HG03045 (cell line): Measurements from ENCODE around the gene DNAJB2.
"Not testable (repeated sequence)": the region's sequence is repeated elsewhere in the genome, so short reads cannot be mapped to it uniquely, and the experiment has no call there.

ENCODE experiments used
- ATAC-seq: cut with Tn5 transposase; IDR thresholded peaks from one replicate; pipeline ENCODE4 v1.9.1; 2021; ENCODE audit warnings: mild to moderate bottlenecking, moderate library complexity; ENCODE audit not compliant: unreplicated experiment

DNAJB2 gene

GRCh38 chr2:219284501-219285372 lies 5.6 kb downstream of the DNAJB2 start:
- ATAC-seq: no peak

GRCh38 chr2:219285373-219285735 lies 6.2 kb downstream of the DNAJB2 start:
- no peak for ATAC-seq

- ATAC-seq: no peak
Measured at GRCh38 chr2:219285894-219286425, 6.8 kb downstream of the DNAJB2 start.

DNA sequence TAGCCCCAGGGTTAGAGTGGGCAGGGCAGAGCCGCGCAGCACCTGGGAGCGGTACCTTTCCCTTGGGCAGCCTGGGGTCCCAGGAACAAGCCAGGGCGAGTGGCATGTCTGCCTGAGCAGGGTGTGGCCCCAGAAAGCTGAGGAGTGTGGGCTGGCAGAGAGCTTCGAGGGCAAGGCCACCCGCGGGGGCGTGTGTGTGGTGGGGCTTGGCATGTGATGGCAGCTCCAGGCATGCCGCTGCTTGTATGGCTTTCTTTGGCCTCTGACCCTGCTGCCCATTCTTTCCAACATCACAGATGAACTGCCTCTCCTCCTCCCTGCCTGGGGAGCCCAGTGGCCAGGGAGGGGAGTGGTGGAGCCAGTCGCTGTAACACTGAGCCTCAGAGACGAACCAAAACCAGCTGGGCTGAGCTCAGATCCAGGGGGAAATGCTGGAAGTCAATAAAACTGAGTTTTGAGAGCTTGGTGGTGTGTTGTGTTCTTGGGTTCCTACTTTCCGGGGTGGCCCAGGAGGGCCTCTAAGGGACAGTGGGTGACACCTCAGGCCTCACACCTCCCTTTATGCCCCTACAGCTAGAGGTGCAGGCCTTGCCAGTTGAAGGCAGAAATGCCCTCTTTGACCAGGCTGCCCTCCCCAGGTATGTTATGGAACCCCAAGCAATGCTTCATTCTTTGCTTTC lies 7.4 kb downstream of the DNAJB2 start:
- ATAC-seq: no peak

DNA sequence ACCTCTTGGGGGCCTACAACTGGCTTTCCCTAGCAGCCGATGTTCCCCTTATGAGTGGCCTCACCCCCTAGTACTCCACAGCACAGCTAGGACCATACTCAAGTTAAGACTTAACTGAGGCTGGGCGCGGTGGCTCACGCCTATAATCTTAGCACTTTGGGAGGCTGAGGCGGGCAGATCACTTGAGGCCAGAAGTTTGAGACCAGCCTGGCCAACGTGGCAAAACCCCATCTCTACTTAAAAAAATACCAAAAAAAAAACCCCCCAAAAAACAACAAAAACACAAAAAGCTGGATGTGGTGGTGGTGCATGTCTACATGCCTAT lies 7.9 kb downstream of the DNAJB2 start:
- ATAC-seq: not testable (repeated sequence)

DNA sequence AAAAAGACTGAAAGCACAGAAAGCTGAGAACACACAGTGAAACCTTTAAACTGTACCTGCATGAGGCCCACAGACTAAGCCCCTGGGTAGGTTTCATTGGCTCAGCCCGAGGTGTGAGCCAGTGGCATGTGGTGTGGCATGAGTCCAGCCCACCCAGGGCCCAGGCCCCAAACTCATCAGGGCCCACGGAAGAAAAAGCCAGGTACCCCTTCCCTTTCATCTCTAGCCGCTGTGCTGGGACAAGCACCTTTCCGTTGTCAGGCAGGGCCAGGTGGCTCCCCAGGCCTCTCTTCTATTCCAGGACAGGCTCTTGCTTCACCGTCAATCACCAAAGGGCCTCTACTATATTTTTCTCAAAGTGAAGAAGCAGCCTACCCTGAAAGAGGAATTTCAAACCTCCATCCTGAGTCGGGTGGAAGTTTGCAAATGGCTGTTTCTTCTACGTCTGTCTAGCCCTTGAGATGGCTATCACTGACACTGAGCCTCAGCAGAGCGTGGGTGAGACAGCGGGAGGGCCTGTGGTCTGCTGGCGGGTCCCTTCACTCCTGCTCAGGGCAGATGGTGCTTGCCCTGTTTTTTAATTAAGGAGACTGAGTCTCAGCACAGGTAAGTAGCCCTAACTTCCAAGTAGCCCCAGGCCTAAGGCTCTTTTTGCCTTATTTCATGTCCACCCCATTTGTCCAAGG lies 8.6 kb downstream of the DNAJB2 start:
- no peak for ATAC-seq

DNA sequence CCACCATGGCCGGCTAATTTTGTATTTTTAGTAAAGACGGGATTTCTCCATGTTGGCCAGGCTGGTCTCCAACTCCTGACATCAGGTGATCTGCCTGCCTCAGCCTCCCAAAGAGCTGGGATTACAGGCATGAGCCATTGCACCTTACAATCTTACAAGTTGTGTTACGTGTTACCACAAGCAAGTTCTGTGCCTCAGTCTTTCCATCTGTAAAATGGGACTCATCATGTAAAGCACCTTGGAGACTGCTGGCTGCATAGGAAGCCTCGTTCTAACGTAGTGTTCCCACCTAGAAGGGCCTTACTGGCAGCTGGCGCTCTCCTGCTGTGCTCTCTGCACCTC lies 10.0 kb downstream of the DNAJB2 start:
- no peak for ATAC-seq

GRCh38 chr2:219289537-219290361 lies 10.6 kb downstream of the DNAJB2 start:
- no peak for ATAC-seq

DNA sequence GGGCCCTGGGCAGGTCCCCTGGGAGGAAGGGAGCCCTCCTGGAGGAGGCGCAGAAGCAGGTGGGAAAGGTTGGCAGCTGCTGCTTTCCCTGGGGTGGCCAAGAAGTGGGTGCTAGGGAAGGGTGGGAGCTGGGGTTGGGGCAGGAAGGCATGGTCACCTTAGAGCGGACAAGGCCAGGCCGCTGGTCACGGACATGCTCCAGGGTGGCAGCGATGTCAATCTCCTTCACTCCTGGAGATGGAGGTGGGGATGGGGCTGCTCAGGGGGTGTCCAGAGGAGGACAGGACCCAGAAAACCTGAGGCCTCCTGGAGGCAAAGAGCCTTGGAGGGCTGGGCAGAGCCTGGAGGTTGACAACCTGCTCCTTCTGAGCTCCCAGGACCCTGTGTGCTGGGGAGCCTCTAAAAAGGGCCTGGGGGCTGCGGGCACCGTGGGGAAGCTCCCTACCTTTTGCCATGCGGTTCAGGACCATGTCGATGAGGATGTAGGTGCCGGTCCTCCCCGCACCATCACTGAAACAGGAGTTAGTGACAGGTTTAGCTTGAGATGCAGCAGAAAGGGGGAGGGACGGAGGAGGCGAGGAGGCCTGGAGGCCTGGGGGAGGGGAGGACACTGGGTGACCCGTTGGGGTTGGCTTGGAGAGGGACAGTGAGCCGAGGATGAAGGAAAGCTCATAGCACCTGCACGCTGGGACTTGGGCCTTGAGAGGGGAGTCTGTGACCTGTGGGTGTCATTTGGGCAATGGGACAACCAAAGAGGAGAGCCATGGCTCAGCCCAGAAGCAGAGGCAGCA lies 11.4 kb downstream of the DNAJB2 start:
- ATAC-seq: no peak

DNA sequence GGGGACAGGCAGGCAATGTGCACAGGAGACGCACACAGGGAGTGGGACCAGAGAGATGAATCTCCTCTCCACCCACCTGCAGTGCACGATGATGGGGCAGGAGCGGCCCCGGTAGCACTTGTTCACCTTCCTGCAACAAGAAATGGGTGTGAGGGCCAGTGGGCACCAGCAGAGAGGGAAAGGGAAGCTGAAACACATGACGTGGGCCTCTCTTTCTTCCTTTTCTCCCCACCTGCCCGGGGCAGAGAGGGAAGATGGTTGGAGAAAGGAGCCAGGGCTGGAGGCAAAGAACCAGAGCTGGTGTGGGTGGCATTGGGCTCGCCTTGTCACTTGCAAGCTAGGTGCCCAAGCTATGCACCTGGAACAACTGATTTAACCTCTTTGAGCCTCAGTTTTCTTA lies 12.2 kb downstream of the DNAJB2 start:
- ATAC-seq: no peak

DNA sequence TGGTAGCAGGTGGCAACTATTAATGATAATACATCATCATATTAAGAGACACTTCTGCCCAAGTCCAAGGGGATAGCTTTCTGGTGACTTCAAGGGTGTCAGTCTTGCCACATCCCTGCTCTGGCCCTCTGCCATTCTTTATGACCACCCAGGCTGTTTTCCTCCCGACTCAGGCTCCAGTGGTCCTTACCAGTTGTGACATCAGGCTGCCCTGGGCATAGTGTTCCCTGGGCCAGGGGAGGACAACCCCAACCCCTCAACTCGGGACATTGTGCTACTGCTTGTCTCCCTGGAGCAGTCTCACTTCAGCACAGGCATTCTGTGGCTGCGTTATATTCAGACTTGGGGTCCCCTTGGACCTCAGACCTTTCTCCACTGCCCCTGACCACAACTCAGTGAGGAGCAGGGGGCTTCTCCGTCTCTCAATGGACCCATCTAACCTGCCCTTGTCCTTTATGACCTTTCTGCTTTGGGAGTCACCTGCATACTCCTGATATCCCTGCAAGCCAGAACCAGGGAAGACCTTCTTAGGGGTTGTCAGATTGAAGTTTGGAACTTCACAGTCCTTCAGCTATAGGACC lies 12.8 kb downstream of the DNAJB2 start:
- no peak for ATAC-seq

- ATAC-seq: no peak
Measured at GRCh38 chr2:219292616-219293015, 13.4 kb downstream of the DNAJB2 start.

- no peak for ATAC-seq
Measured at GRCh38 chr2:219293736-219294231, 14.6 kb downstream of the DNAJB2 start.

DNA sequence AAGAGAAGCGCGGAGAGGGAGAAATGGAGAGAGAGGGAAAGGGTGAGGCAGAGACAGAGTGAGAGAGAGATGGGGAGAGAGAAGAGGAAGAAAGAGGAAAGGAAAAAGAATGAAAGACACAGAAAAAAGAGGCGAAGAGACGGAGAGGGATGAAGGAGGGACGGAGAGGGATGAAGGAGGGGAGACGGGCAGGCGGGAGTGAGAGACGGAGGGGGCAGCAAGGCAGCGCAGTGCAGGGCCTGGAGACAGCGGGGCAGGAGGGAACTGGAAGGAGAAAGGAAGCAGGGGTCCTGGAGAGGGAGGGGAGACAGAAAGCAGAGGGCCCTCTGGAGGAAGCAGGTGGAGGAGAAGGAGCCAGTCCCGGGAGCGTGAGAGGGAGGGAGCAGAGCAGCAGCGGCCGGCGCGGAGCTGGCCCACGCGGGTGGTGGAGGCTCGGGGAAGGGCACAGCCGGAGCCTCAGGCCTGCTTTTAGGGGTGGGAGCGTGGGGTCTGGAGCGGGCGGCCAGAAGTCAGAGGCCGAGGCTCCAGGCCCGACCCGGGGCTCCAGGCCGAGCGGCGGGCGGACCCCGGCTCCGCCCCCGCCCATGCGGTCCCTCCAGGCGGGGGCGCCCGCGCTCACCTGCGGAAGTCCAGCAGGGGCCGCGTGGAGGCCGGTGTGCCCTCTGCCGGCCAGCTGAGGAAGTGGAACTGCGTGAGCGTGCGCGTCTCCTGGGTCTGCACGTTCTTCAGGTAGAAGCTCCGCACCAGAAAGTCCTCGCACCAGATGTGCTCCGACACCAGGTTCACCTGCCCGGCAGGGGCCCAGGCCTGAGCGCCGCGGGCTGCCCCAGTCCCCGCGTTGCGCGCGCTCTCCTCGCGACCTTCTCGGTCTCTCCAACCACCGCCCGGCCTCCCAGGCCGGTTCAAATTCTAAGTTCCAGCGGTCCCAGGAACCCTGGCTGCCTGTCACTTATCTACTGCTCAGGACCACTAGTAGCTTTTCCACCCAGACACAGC lies 15.5 kb downstream of the DNAJB2 start:
- peak; percentile 80 for ATAC-seq

- ATAC-seq: no peak
Measured at GRCh38 chr2:219296142-219296541, 17.0 kb downstream of the DNAJB2 start.

DNA sequence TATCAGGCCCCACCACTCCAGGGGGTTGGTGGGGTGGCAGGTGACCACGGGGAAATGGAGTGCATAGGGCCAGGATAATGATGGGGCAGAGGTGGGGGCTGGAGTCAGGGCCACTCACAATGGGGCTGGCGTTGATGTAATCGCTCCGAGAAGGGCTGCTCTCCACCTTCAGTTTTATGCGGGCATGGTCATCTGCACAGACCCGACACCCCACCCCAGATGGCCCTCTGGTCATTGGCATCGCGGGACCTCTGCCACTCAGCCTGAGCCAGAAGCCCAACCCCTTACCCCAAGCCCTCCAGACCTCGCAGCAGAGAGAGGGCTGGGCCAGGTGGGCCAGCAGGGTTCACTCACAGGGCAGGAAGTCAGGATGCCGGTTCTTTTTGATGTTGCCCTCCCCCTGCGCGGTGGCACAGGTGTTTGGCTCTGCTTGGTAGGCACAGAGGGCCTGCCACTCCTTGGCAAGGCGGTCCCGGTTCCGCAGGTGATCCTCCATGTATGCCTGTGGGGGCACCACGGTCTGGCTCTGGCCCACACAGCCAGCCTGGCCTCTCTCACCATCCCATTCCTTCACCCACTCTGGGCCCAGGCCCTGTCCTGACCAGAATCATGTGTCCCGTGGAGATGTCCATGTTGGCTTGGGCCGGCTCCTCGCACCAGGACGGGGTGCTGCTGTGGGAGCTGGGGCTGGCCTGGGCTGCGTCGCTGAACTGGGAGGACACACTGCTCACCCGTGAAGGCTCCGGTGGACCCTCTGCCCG lies 17.6 kb downstream of the DNAJB2 start:
- no peak for ATAC-seq

DNA sequence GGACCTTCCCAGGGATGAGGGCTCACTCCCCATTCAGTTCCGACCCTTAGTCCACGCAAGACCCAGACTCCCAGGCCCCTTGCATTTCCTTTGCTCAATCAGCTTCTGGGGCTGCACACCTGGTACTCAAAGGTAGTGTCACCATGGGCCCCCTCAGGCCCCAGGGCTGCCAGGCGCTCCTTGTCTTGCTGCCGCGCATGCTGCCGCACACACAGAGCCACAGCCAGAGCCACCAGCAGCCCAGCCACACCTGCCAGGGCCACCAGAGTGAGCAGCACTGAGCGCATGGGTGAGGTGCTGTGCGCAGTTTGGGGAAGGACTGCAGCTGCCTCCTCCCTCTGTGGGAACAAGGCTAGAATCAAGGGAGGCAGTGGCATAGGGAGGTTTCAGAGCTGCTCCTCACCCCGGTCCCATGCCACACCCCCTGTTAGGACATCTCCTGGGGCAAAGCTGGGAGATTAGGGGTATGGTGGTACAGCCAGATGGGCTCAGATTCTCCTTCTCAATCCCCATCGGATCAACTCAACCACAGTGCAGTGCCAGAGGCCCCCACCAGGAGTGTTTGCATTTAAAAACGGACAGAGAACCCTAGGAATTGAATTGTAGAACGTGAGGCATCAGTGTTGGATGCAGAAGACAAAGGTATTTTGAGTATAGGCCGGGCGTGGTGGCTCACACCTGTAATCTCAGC lies 18.7 kb downstream of the DNAJB2 start:
- no peak for ATAC-seq
